ENCODE results near the gene ATXN8OS. TPM values are rescaled to one million over a fixed set of nuclear protein-coding genes. Genes with fewer than 3 reads are reported as not detected.

Gene ATXN8OS
- total RNA-seq, 1 experiment from 2014 or later = not detected

Other genes starting within 250 kb of the ATXN8OS start
- not detected in 2 replicates for gene KLHL1, start 626 bp downstream of the ATXN8OS start, total RNA-seq (2014; rRNA removed; shearing (Covaris generic))

Measured in G401 (cell line).